Measurements from ENCODE around the gene DOCK6.

DOCK6 gene

GRCh38 chr19:11233073-11233472 is 29.3 kb downstream of the DOCK6 start:
- DNase-seq: no peak
- no peak overlapping the region for H3K27ac ChIP-seq
- no peak overlapping the region for H3K4me3 ChIP-seq (ENCODE audit: low read depth, low read length)
- TF ChIP-seq CTCF (IDR thresholded peaks at IDR 0.05; ENCODE audit: low read depth, low read length): no peak
- H3K36me3 ChIP-seq: no peaks in the 10 kb centered on the region; the same call in 1 of the 2 replicates
- H3K9me3 ChIP-seq (ENCODE audit: severe bottlenecking): no peaks in the 10 kb centered on the region
- H3K27me3 ChIP-seq (ENCODE audit: insufficient read depth, low read depth, severe bottlenecking): no peaks in the 10 kb centered on the region

GRCh38 chr19:11232555-11232954 is 29.8 kb downstream of the DOCK6 start:
- TF ChIP-seq CTCF (IDR thresholded peaks at IDR 0.05; ENCODE audit: low read depth, low read length): no peak
- Histone ChIP-seq H3K27me3 (ENCODE audit: insufficient read depth, low read depth, severe bottlenecking) (no peaks in the 10 kb centered on the region), H3K27ac (no peak overlapping the region), H3K36me3 (no peaks in the 10 kb centered on the region; the same call in 1 of the 2 replicates), H3K4me3 (ENCODE audit: low read depth, low read length) (no peak overlapping the region), H3K9me3 (ENCODE audit: severe bottlenecking) (no peaks in the 10 kb centered on the region)
- DNase-seq: no peak

GRCh38 chr19:11230621-11231386 is 31.5 kb downstream of the DOCK6 start:
- Histone ChIP-seq H3K27ac (no peak overlapping the region), H3K4me3 (ENCODE audit: low read depth, low read length) (no peak overlapping the region), H3K27me3 (ENCODE audit: insufficient read depth, low read depth, severe bottlenecking) (no peaks in the 10 kb centered on the region)

GRCh38 chr19:11227195-11227886 is 35.0 kb downstream of the DOCK6 start:
- Histone ChIP-seq H3K27me3 (ENCODE audit: insufficient read depth, low read depth, severe bottlenecking) (no peaks in the 10 kb centered on the region), H3K9me3 (ENCODE audit: severe bottlenecking) (no peaks in the 10 kb centered on the region), H3K27ac (no peak overlapping the region), H3K4me3 (ENCODE audit: low read depth, low read length) (no peak overlapping the region), H3K36me3 (no peaks in the 10 kb centered on the region)
- peak; percentile 45 for DNase-seq
- peak; percentile 33; the same call in 1 of the 2 replicates for TF ChIP-seq CTCF (IDR thresholded peaks at IDR 0.05; ENCODE audit: low read depth, low read length)

More at GRCh38 chr19:11230621-11231386, 31.5 kb downstream of the DOCK6 start:
- DNase-seq: no peak
- no peaks in the 10 kb centered on the region; the same call in 1 of the 2 replicates for H3K36me3 ChIP-seq
- H3K9me3 ChIP-seq (ENCODE audit: severe bottlenecking): no peaks in the 10 kb centered on the region
- TF ChIP-seq CTCF (IDR thresholded peaks at IDR 0.05; ENCODE audit: low read depth, low read length): no peak

- DNase-seq: no peak
- Histone ChIP-seq H3K27me3 (ENCODE audit: insufficient read depth, low read depth, severe bottlenecking) (no peaks in the 10 kb centered on the region), H3K27ac (no peak overlapping the region), H3K9me3 (ENCODE audit: severe bottlenecking) (no peaks in the 10 kb centered on the region), H3K36me3 (0 out of 2 replicates have a peak, but pooled peaks cover under 1% of the 10 kb centered on the region), H3K4me3 (ENCODE audit: low read depth, low read length) (no peak overlapping the region)
- TF ChIP-seq CTCF (IDR thresholded peaks at IDR 0.05; ENCODE audit: low read depth, low read length): no peak
Observed at GRCh38 chr19:11226716-11227166, 35.6 kb downstream of the DOCK6 start.
